Measurements from ENCODE around the gene DGKB. TPM values are rescaled to one million over a fixed set of nuclear protein-coding genes. Genes with fewer than 3 reads are reported as not detected.

DGKB gene
- polyA plus RNA-seq, 6 donors from 2014 or later = not detected

DNA sequence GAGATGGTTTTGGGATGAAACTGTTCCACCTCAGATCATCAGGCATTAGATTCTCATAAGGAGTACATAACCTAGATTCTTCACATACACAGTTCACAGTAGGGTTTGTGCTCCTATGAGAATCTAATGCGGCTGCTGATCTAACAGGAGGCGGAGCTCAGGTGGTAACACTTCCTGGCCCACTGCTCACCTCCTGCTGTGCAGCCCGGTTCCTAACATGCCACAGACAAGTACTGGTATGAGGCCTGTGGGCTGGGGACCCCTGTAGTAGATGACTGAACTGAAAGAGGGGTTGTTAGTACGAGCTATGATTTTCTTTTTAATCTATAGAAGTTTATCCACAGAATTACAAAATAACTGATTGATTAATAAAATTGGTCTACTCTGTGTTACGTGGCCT, 48.1 kb downstream of the DGKB start:
- no peak overlapping the region for H3K27ac Mint-ChIP-seq
- no peak for ATAC-seq (ENCODE audit: low read depth in 2 of 2)
- H3K4me3 Mint-ChIP-seq = no peak overlapping the region
- H3K36me3 Mint-ChIP-seq = no peaks in the 10 kb centered on the region
- DNase-seq = no peak
- H3K27me3 Mint-ChIP-seq = no peaks in the 10 kb centered on the region
- no peaks in the 10 kb centered on the region for H3K4me1 Mint-ChIP-seq
- peaks cover 0 to 6% (median 0%) of the 10 kb centered on the region in 7 donors for H3K9me3 Mint-ChIP-seq

DNA sequence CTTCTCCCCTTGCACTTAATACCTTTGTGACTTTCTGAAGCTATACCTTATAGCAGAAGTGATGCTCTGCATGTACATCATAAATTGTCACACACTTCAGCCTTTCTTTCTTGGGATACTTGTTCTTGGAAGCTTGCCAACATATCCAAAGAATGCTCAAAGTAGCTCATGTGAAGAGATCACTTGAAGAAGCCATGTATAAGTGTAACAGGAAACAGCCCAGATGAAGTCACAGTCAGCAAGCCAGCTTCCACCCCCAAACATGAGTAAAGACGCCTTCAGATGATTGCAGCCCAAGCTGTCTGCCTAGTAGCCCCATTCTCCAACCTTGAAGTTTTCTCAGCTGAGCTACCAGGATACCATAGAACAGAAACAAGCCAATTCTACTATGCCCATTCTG, 50.9 kb downstream of the DGKB start:
- DNase-seq (no peak), ATAC-seq (ENCODE audit: low read depth in 2 of 2) (no peak)
- no peak overlapping the region for H3K4me3 Mint-ChIP-seq
- H3K27me3 Mint-ChIP-seq = no peaks in the 10 kb centered on the region
- peaks cover 0 to 6% (median 0%) of the 10 kb centered on the region in 7 donors for H3K9me3 Mint-ChIP-seq
- no peaks in the 10 kb centered on the region for H3K36me3 Mint-ChIP-seq
- no peak overlapping the region for H3K27ac Mint-ChIP-seq
- no peaks in the 10 kb centered on the region for H3K4me1 Mint-ChIP-seq

DNA sequence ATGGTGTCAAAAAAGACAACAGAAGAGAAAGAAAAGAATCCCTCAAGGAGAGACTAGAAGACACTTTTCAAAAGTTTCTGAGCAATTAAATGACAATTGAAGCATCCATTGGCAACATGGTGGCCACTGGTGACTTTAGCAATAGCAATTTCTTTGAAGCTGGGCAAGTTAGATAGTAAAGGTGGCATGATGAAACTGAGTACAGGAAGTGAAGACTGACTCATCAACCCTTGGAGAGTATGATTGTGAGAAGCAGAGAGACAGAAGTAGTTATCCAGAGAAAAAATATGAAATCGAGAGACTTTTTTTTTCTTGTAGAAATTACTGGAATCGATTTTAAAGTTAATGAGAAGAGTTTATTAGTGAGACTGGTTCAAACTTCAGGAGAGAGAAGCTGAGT, 52.5 kb downstream of the DGKB start:
- DNase-seq (no peak), ATAC-seq (ENCODE audit: low read depth in 2 of 2) (no peak)
- Mint-ChIP-seq H3K36me3 (no peaks in the 10 kb centered on the region), H3K4me3 (no peak overlapping the region), H3K27me3 (no peaks in the 10 kb centered on the region), H3K4me1 (no peaks in the 10 kb centered on the region), H3K27ac (no peak overlapping the region), H3K9me3 (peaks cover 0 to 6% (median 0%) of the 10 kb centered on the region in 7 donors)

DNA sequence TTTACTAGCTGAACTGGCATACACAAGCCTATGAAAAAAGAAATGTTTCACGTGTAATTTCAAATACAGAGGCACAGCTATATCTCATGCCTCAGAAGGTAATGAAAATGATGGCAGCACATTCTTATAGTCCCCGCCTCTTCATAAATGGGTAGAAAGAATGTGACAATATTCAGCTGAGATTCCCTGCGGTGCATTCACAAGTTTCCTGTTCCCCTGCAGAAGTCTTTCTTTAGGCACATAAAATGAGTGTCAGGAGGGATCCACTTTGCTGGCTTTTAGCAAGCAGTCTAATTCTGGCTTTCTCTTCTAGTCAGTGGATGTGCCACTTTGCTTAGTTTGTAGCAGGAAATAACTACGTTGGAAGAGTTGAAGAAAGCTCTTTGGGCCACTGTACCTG, 56.1 kb downstream of the DGKB start:
- Mint-ChIP-seq H3K27ac (no peak overlapping the region), H3K27me3 (no peaks in the 10 kb centered on the region)
- DNase-seq = no peak

DNA sequence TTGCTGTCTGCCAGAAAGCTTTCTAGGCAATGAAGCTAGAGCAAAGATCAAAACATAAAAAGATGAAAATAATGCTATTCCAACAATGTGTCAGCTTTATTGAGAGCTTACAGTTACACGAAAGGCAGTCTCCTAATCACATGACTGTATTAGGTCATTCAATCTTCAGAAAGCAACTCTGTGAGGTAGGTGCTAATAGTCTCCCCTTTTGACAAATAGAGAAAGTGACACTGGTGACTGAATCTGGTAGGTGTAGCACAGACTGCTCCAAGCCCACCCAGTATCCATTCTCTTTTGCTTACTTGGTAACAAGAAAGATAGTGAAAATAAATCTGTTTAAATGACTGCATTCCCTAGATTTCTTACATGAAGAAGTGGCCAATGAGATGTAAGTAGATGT, 58.8 kb downstream of the DGKB start:
- ATAC-seq (ENCODE audit: low read depth in 2 of 2) = no peak
- Mint-ChIP-seq H3K9me3 (peaks cover 0 to 7% (median 0%) of the 10 kb centered on the region in 7 donors), H3K36me3 (no peaks in the 10 kb centered on the region), H3K27me3 (no peaks in the 10 kb centered on the region), H3K4me1 (no peaks in the 10 kb centered on the region), H3K27ac (no peak overlapping the region), H3K4me3 (no peak overlapping the region)
- DNase-seq = no peak

More for the DNA sequence above, 56.1 kb downstream of the DGKB start:
- no peak for ATAC-seq (ENCODE audit: low read depth in 2 of 2)
- Mint-ChIP-seq H3K4me1 (no peaks in the 10 kb centered on the region), H3K4me3 (no peak overlapping the region), H3K9me3 (peaks cover 0 to 6% (median 0%) of the 10 kb centered on the region in 7 donors), H3K36me3 (no peaks in the 10 kb centered on the region)

DNA sequence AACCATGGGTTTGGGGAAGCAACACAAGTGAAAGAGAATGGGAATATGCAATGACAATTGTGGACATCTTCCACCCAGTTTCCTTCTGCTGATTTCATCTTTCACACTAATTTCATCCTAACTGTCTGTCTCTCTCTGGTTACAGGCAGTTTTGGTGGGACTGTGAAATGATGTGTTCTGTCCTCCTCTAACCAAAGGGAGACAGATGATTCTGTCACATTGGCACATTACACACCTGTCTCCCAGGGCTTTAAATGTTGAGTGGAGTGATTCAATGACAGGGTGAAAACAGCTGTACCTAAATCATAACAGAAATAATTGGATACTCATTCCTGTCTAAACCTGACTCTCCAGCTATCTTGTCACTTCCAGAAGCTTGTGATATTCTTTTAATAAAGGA, 60.0 kb downstream of the DGKB start:
- no peak for DNase-seq
- no peak overlapping the region for H3K4me3 Mint-ChIP-seq
- no peak for ATAC-seq (ENCODE audit: low read depth in 2 of 2)
- H3K27ac Mint-ChIP-seq = no peak overlapping the region
- H3K4me1 Mint-ChIP-seq = no peaks in the 10 kb centered on the region
- no peaks in the 10 kb centered on the region for H3K36me3 Mint-ChIP-seq
- H3K27me3 Mint-ChIP-seq = no peaks in the 10 kb centered on the region
- H3K9me3 Mint-ChIP-seq = peaks cover 0 to 9% (median 0%) of the 10 kb centered on the region in 7 donors

DNA sequence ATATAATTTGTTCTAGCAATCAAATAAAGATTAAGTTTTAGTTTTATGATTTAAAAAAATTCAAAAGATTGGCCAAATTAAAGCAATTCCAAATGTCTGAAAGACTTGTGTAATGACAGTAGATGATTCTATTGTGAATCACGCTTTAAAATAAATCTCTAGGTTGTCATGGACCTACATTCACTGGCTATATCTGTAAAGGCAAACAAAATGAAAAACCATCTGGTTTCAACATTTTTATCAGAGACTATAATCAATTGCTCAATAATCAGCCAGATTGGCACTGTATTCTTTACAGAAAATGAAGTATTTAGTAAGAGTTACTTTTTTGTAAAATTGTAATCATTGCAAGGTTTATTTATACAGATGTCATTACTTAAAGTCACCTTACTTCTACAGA, 60.7 kb downstream of the DGKB start:
- DNase-seq (no peak), ATAC-seq (ENCODE audit: low read depth in 2 of 2) (no peak)
- peaks cover 0 to 9% (median 0%) of the 10 kb centered on the region in 7 donors for H3K9me3 Mint-ChIP-seq
- no peak overlapping the region for H3K27ac Mint-ChIP-seq
- H3K4me1 Mint-ChIP-seq = no peaks in the 10 kb centered on the region
- no peaks in the 10 kb centered on the region for H3K36me3 Mint-ChIP-seq
- no peaks in the 10 kb centered on the region for H3K27me3 Mint-ChIP-seq
- no peak overlapping the region for H3K4me3 Mint-ChIP-seq

DNA sequence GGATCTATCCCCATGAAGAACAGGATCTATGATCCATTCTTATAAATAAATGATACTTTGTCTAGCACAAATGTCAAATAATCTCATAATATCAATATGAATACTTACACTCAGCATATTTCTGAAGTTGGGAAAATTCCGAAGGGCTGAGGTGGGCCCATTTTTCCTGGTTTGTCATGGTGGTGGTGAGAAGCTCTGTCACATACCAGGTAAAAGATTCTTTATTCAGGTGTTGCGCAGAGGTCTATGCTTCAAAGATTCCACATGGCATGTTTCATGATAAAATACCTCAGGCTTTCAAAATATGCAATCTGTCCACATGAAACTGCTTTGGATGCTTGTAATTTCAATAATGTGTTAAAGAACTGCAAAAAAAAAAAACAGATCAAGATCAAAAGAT, 61.5 kb downstream of the DGKB start:
- peaks cover 0 to 9% (median 0%) of the 10 kb centered on the region in 7 donors for H3K9me3 Mint-ChIP-seq
- ATAC-seq (ENCODE audit: low read depth in 2 of 2) (no peak), DNase-seq (no peak)
- H3K4me3 Mint-ChIP-seq = no peak overlapping the region
- H3K27me3 Mint-ChIP-seq = no peaks in the 10 kb centered on the region
- H3K27ac Mint-ChIP-seq = no peak overlapping the region
- H3K36me3 Mint-ChIP-seq = no peaks in the 10 kb centered on the region
- H3K4me1 Mint-ChIP-seq = no peaks in the 10 kb centered on the region

DNA sequence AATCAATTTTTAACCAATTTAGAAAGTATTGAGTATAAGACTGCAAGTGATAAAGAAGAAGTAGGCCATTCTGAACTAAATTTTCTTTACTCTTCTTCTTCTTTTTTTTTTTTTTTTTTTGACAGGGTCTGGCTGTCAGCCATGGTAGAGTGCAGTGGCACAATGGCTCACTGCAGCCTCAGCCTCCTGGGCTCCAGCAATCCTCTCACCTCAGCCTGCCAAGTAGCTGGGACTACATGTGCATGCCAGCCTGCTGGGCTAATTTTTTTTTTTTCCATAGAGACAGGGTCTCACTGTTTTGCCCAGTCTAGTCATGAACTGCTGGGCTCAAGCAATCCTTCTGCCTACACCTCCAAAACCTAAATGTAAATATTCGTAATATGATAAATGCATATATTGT, 63.2 kb downstream of the DGKB start:
- Mint-ChIP-seq H3K36me3 (no peaks in the 10 kb centered on the region), H3K9me3 (peaks cover 0 to 9% (median 0%) of the 10 kb centered on the region in 7 donors), H3K27me3 (no peaks in the 10 kb centered on the region), H3K27ac (no peak overlapping the region), H3K4me3 (no peak overlapping the region), H3K4me1 (no peaks in the 10 kb centered on the region)
- DNase-seq (no peak), ATAC-seq (ENCODE audit: low read depth in 2 of 2) (no peak)

DNA sequence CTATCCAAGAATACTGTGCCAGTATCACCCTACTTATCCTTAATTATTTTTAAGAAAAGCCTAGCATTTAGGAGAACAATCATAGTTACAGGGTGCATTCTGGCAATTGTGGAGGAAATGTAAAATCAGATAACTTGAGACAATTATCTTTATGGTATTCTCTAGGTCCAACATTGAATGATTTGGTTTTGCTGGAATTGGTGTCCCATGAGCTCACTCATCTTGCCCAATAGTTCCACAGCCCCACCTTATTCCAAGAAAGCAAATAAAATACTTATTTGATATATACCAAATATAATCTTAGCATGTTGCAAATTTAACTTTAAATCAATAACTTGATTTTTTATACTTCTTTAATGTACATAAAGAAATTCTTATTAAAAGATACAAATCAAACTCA, 65.3 kb downstream of the DGKB start:
- Mint-ChIP-seq H3K9me3 (peaks cover 0 to 9% (median 0%) of the 10 kb centered on the region in 7 donors), H3K4me1 (no peaks in the 10 kb centered on the region), H3K27me3 (no peaks in the 10 kb centered on the region), H3K36me3 (no peaks in the 10 kb centered on the region), H3K27ac (no peak overlapping the region), H3K4me3 (no peak overlapping the region)
- ATAC-seq (ENCODE audit: low read depth in 2 of 2) = no peak
- DNase-seq = no peak

DNA sequence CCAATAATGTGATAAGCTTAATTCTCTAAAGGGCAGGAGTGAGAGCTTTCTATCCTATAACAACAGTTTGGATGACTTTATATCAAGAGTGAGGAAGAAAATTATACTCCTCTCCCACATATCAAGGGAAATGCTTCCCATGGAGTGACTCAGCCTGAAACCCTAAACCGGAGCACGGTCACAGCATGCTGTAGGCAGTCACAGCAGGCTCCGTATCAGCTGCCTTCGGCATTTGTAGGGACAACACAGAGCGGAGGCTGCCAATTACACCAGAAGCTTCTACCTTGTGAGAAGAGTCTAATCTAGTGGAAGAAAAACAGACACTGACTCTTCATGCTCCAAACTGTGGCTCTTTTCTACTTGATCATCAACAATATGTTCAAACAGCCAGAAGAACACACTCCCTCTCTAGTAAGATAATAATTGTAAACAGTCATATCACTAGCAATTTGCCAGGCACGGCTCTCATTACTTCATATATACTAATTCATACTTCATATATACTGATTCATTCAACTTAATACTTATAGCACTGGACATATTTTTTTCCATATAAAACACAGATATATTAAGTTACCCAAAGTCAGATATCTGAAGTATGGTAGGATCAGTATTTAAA, 65.9 kb downstream of the DGKB start:
- no peak overlapping the region for H3K4me3 Mint-ChIP-seq
- H3K27ac Mint-ChIP-seq = no peak overlapping the region
- no peaks in the 10 kb centered on the region for H3K4me1 Mint-ChIP-seq
- H3K36me3 Mint-ChIP-seq = no peaks in the 10 kb centered on the region
- DNase-seq (no peak), ATAC-seq (ENCODE audit: low read depth in 2 of 2) (no peak)
- H3K9me3 Mint-ChIP-seq = peaks cover 0 to 9% (median 0%) of the 10 kb centered on the region in 7 donors
- H3K27me3 Mint-ChIP-seq = no peaks in the 10 kb centered on the region

DNA sequence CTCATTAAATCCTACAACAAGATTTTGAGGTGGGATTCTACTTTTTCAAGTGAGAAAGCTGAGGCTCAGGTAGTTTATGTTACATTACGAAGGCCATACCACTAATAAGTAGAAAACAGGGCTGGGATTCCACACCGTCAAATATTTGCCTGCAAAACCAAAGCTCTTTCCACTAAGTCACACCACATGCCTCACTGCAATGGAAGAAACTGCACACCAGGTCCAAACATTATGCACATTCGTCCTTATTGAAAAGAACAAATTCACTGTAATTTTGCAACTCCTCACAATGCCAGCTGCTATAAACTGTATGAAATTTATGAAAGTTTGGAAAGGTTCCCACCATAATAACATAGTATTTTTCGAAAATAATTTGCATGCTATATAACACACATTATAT, 66.5 kb downstream of the DGKB start:
- H3K4me1 Mint-ChIP-seq = no peaks in the 10 kb centered on the region
- H3K9me3 Mint-ChIP-seq = peaks cover 0 to 9% (median 0%) of the 10 kb centered on the region in 7 donors
- no peaks in the 10 kb centered on the region for H3K27me3 Mint-ChIP-seq
- no peak overlapping the region for H3K4me3 Mint-ChIP-seq
- no peaks in the 10 kb centered on the region for H3K36me3 Mint-ChIP-seq
- no peak for ATAC-seq (ENCODE audit: low read depth in 2 of 2)
- no peak overlapping the region for H3K27ac Mint-ChIP-seq
- no peak for DNase-seq

DNA sequence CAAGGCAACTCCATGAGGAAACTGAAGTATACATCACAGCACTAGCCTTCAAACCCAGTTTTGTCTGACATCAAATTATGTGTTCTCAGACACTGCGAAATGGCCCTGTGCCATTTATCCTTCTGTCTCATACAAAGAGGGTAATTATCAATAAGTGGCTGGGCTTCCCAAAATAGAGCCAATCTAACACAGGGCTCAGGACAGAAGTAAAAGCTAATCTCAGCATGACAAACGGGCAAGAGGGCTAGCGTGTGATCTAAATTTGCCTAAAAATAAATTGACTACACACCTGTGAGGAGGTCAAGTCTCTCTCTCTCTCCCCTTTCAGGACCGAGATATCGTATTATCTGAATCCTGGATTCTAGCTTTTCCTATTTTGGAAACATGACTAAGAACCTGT, 67.2 kb downstream of the DGKB start:
- Mint-ChIP-seq H3K27me3 (no peaks in the 10 kb centered on the region), H3K4me3 (no peak overlapping the region), H3K9me3 (peaks cover 0 to 6% (median 0%) of the 10 kb centered on the region in 7 donors), H3K36me3 (no peaks in the 10 kb centered on the region), H3K4me1 (no peaks in the 10 kb centered on the region), H3K27ac (no peak overlapping the region)
- no peak for DNase-seq
- no peak for ATAC-seq (ENCODE audit: low read depth in 2 of 2)

DNA sequence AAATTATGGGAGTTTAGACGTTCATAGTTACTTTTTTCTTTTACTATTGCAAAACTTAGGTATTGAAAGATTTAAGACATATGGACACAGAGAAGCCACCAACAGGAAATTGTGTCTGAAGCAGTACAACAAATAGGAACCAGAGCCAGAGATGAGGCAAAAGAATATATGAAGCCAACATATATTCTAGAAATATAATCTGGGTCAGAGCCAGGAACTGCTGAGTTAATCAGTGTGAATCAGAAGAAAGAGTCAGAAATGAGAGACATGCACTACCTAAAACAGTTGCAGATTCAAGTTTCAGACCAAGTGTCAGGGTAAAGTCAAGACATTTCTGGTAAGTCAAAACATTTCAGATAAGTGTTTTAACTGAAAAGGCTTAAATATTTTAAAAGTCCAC, 67.7 kb downstream of the DGKB start:
- Mint-ChIP-seq H3K9me3 (peaks cover 0 to 4% (median 0%) of the 10 kb centered on the region in 7 donors), H3K27ac (no peak overlapping the region), H3K4me3 (no peak overlapping the region), H3K4me1 (no peaks in the 10 kb centered on the region), H3K36me3 (no peaks in the 10 kb centered on the region), H3K27me3 (no peaks in the 10 kb centered on the region)
- DNase-seq (no peak), ATAC-seq (ENCODE audit: low read depth in 2 of 2) (no peak)

DNA sequence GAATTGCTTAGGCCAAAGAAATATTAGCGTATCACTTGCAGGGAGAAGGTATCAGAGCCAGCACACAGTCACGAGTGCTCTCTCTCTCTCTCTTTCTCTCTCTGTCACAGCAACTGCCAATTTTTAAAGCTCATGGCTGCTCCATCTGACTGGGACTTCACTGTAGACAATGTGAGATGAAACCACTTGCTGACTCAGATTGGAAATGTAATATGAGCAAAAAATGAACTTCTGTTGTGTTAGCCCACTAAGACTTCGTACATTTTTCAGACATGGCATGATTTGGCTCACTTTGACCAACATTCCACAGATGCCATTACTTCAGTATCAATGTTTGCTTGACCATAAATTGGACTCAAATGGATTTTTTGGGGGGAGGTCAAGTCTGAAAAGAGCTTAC, 68.1 kb downstream of the DGKB start:
- peaks cover 0 to 4% (median 0%) of the 10 kb centered on the region in 7 donors for H3K9me3 Mint-ChIP-seq
- H3K36me3 Mint-ChIP-seq = no peaks in the 10 kb centered on the region
- H3K4me1 Mint-ChIP-seq = no peaks in the 10 kb centered on the region
- H3K27ac Mint-ChIP-seq = no peak overlapping the region
- no peaks in the 10 kb centered on the region for H3K27me3 Mint-ChIP-seq
- H3K4me3 Mint-ChIP-seq = no peak overlapping the region
- no peak for DNase-seq
- ATAC-seq (ENCODE audit: low read depth in 2 of 2) = no peak
